Fibroblast of mammary gland (primary cell): ENCODE results near the gene NAV1.

Experiments
- DNase-seq: peaks from one replicate; pipeline ENCODE4 v3.0.0-alpha.2; 2010; ENCODE audit warnings: low read depth
- H3K4me3 ChIP-seq: 2 replicates; pipeline ENCODE4 v1.5.1; 2011; ENCODE audit warnings: low read depth, mild to moderate bottlenecking, low read length, moderate library complexity; ENCODE audit not compliant: control insufficient read depth
- CTCF ChIP-seq: conservative IDR thresholded peaks from 2 replicates; pipeline ENCODE4 v1.5.1; 2011; ENCODE audit warnings: low read depth, low read length, inconsistent platforms; ENCODE audit not compliant: control insufficient read depth, insufficient read depth

The NAV1 gene

GRCh38 chr1:201509601-201510374 lies 29.1 kb upstream of the NAV1 start:
- no peak overlapping the region for H3K4me3 ChIP-seq
- no peak for TF ChIP-seq CTCF
- DNase-seq = no peak

- no peak for TF ChIP-seq CTCF
- no peak overlapping the region for H3K4me3 ChIP-seq
- no peak for DNase-seq
These were observed 28.2 kb upstream of the NAV1 start for GRCh38 chr1:201510734-201511133.

GRCh38 chr1:201511396-201511940 lies 27.5 kb upstream of the NAV1 start:
- no peak overlapping the region for H3K4me3 ChIP-seq
- DNase-seq = no peak
- TF ChIP-seq CTCF = no peak

- no peak overlapping the region for H3K4me3 ChIP-seq
- DNase-seq = no peak
- no peak for TF ChIP-seq CTCF
These were observed 26.9 kb upstream of the NAV1 start for GRCh38 chr1:201511941-201512539.

- no peak for DNase-seq
- no peak for TF ChIP-seq CTCF
- no peak overlapping the region for H3K4me3 ChIP-seq
These were observed 25.3 kb upstream of the NAV1 start for GRCh38 chr1:201513498-201514243.

- H3K4me3 ChIP-seq = no peak overlapping the region
- no peak for TF ChIP-seq CTCF
- DNase-seq = no peak
These were observed 24.5 kb upstream of the NAV1 start for GRCh38 chr1:201514466-201514865.
